IPS DF 19.7 (cell line): ENCODE results near the gene GALNT4.
A peak's percentile ranks its signal among the peaks of the same experiment; 100 is the strongest.

Experiments
- DNase-seq: peaks from one replicate; pipeline ENCODE4 v3.0.0-alpha.2; 2013; ENCODE audit warnings: low read depth, low spot score

GALNT4 gene

GRCh38 chr12:89529738-89530137 is 5.1 kb upstream of the GALNT4 start:
- DNase-seq = no peak

- no peak for DNase-seq
Measured at GRCh38 chr12:89528434-89528833, 3.8 kb upstream of the GALNT4 start.

- peak; percentile 70 for DNase-seq
Measured at GRCh38 chr12:89525824-89526770, 1.5 kb upstream of the GALNT4 start, which contains the start of gene POC1B. Gene POC1B, minus strand, starts transcription at chr12:89526047. Its CDS starts 152 bp downstream, at chr12:89525895.

- no peak for DNase-seq
Measured at GRCh38 chr12:89525305-89525823, 768 bp upstream of the GALNT4 start.

GRCh38 chr12:89523843-89524540 is 604 bp downstream of the GALNT4 start:
- DNase-seq = no peak

- no peak for DNase-seq
Measured at GRCh38 chr12:89523393-89523792, 1.2 kb downstream of the GALNT4 start.

GRCh38 chr12:89521364-89522223 is 3.0 kb downstream of the GALNT4 start:
- no peak for DNase-seq

- no peak for DNase-seq
Measured at GRCh38 chr12:89517720-89518119, 6.9 kb downstream of the GALNT4 start.

- DNase-seq = no peak
Measured at GRCh38 chr12:89516633-89517032, 8.0 kb downstream of the GALNT4 start.

GRCh38 chr12:89514751-89515150 is 9.8 kb downstream of the GALNT4 start:
- DNase-seq = no peak

- no peak for DNase-seq
Measured at GRCh38 chr12:89513544-89513943, 11.1 kb downstream of the GALNT4 start.

- no peak for DNase-seq
Measured at GRCh38 chr12:89507015-89507824, 17.4 kb downstream of the GALNT4 start.

- no peak for DNase-seq
Measured at GRCh38 chr12:89506050-89506449, 18.5 kb downstream of the GALNT4 start.

- DNase-seq = no peak
Measured at GRCh38 chr12:89504560-89505346, 19.8 kb downstream of the GALNT4 start.

- no peak for DNase-seq
Measured at GRCh38 chr12:89501793-89502192, 22.8 kb downstream of the GALNT4 start.

GRCh38 chr12:89499857-89500256 is 24.7 kb downstream of the GALNT4 start:
- no peak for DNase-seq

GRCh38 chr12:89497467-89497866 is 27.1 kb downstream of the GALNT4 start:
- DNase-seq = no peak

- DNase-seq = no peak
Measured at GRCh38 chr12:89497005-89497404, 27.6 kb downstream of the GALNT4 start.

- DNase-seq = no peak
Measured at GRCh38 chr12:89494411-89495231, 30.0 kb downstream of the GALNT4 start.
